ENCODE measurements around the gene KEAP1.

- TF ChIP-seq POLR2A (IDR thresholded peaks at IDR 0.05) (no peak), CTCF (IDR thresholded peaks at IDR 0.05) (no peak), POLR2AphosphoS5 (IDR thresholded peaks at IDR 0.05) (no peak)
Observed at GRCh38 chr19:10501971-10502523, 1.1 kb downstream of the KEAP1 start.

Data from suprapubic skin (tissue), 4 donors.